Measurements from ENCODE around the gene PPP4R2. TPM values are rescaled to one million over a fixed set of nuclear protein-coding genes. Genes with fewer than 3 reads are reported as not detected.

The PPP4R2 gene
- polyA plus RNA-seq, 1 experiment, result 48.7 TPM

DNA sequence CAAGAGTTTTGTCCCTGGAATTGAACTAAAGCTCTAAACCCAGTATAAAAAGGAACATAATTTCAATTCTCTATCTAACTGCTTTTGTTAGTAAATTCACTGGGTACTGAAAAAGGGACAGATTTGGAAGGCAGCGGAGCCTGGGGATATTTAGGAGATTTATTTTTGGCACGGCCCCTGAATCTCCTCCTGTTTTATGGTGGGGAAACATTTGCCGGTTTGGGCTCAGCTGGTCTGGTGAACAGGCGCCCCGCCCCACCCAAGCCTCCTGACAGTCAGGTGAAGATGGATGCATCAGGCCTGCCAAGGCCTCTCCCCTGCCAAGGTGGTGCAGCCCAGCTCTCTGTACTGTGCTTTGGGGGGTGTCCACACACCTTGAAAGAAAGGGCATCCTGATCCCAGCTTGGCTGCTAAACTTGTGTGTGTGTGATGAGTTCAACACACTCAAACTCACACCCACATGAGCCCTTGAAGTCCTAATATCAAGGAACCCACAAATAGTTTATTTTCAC is 111.1 kb downstream of the PPP4R2 start:
- CTCF ChIA-PET, result no interaction called here
- TF ChIP-seq, protein P1, sequence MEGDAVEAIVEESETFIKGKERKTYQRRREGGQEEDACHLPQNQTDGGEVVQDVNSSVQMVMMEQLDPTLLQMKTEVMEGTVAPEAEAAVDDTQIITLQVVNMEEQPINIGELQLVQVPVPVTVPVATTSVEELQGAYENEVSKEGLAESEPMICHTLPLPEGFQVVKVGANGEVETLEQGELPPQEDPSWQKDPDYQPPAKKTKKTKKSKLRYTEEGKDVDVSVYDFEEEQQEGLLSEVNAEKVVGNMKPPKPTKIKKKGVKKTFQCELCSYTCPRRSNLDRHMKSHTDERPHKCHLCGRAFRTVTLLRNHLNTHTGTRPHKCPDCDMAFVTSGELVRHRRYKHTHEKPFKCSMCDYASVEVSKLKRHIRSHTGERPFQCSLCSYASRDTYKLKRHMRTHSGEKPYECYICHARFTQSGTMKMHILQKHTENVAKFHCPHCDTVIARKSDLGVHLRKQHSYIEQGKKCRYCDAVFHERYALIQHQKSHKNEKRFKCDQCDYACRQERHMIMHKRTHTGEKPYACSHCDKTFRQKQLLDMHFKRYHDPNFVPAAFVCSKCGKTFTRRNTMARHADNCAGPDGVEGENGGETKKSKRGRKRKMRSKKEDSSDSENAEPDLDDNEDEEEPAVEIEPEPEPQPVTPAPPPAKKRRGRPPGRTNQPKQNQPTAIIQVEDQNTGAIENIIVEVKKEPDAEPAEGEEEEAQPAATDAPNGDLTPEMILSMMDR (IDR thresholded peaks at IDR 0.05; ENCODE audit: low read depth, low read length), result no peak

DNA sequence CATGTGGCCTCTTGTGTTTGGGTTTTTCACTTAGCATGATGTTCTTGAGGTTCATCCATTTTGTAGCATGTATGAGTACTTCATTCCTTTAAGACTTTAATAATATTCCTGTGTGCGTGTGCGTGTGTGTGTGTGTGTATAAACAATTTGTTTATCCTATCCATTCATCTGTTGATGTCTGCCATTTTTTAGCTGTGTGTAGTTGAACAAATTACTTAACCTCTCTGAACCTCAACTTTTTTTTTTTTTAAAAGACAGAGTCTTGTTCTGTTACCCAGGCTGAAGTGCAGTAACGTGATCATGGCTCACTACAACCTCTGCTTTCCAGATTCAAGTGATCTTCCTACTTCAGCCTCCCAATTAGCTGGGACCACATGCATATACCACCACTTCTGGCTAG is 112.1 kb downstream of the PPP4R2 start:
- Histone ChIP-seq H3K27ac (ENCODE audit: low read depth, low read length) (no peak overlapping the region), H3K9me3 (ENCODE audit: control insufficient read depth, insufficient read depth, low read length) (peaks cover 2% of the 10 kb centered on the region; the same call in 1 of the 2 replicates), H3K4me3 (ENCODE audit: low read depth, low read length) (no peak overlapping the region), H3K27me3 (ENCODE audit: control insufficient read depth, insufficient read depth, low read length) (peaks cover 2% of the 10 kb centered on the region)
- CTCF ChIA-PET, result interaction anchor here (1.0 kb wide), 1 partner anchor 9 kb away, joined by 3 read pairs; no protein-coding TSS in a partner anchor
- TF ChIP-seq, protein P1 (IDR thresholded peaks at IDR 0.05; ENCODE audit: low read depth, low read length), result no peak
- POLR2A ChIA-PET, result interaction anchor here (0.5 kb wide), 1 partner anchor 202 kb away, joined by 4 read pairs; no protein-coding TSS in a partner anchor
- no peak for DNase-seq (ENCODE audit: low read depth, low spot score)

More for the DNA sequence above, 111.1 kb downstream of the PPP4R2 start:
- H3K27me3 ChIP-seq (ENCODE audit: control insufficient read depth, insufficient read depth, low read length), result peaks cover 3% of the 10 kb centered on the region
- H3K4me3 ChIP-seq (ENCODE audit: low read depth, low read length), result no peak overlapping the region
- H3K27ac ChIP-seq (ENCODE audit: low read depth, low read length), result no peak overlapping the region
- DNase-seq (ENCODE audit: low read depth, low spot score), result no peak
- POLR2A ChIA-PET, result no interaction called here
- peaks cover 2% of the 10 kb centered on the region; the same call in 1 of the 2 replicates for H3K9me3 ChIP-seq (ENCODE audit: control insufficient read depth, insufficient read depth, low read length)

DNA sequence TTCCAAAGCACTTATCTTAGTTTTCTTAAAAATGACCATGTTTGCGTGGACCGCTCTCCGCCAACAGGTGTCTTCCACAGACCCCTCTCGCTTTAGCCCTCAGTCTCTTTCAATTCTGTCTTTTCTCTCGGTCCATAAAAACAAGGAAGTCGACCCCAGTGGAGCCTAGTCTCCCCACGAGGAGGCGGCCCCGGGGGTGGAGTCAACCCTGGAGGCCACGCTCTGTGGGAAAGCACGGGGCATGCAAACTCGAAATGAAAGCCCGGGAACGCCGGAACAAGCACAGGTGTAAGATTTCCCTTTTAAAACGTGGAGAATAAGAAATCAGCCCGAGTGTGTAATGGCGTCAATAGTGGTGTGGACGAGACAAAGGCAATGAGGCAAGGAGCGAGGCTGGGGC is 113.9 kb downstream of the PPP4R2 start:
- Histone ChIP-seq H3K27me3 (ENCODE audit: control insufficient read depth, insufficient read depth, low read length) (peaks cover 2% of the 10 kb centered on the region), H3K4me3 (ENCODE audit: low read depth, low read length) (no peak overlapping the region), H3K9me3 (ENCODE audit: control insufficient read depth, insufficient read depth, low read length) (peaks cover 2% of the 10 kb centered on the region; the same call in 1 of the 2 replicates), H3K27ac (ENCODE audit: low read depth, low read length) (no peak overlapping the region)
- ChIA-PET POLR2A (no interaction called here), CTCF (no interaction called here)
- TF ChIP-seq, protein P1 (IDR thresholded peaks at IDR 0.05; ENCODE audit: low read depth, low read length), result no peak
- no peak for DNase-seq (ENCODE audit: low read depth, low spot score)

DNA sequence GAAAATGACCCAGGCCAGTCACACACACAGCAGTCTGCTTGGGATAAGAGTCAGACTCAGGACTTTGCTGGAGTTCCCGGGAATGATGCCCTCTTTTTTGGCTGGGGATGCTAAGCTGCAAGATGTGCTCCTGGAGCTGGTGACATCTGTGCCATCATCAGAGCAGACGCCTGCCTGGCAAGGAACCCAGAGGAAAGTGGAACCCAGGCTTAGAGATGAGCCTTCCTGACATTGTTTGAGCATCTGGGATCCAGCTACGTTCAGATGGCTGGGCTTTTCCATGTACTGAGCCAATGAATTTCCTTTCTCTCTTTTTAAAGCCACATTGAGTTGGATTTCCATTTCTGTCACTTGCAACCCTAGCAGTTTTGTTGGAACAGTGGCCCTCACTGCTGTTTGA is 118.1 kb downstream of the PPP4R2 start:
- Histone ChIP-seq H3K27ac (ENCODE audit: low read depth, low read length) (no peak overlapping the region), H3K27me3 (ENCODE audit: control insufficient read depth, insufficient read depth, low read length) (peaks cover 3% of the 10 kb centered on the region), H3K4me3 (ENCODE audit: low read depth, low read length) (no peak overlapping the region), H3K9me3 (ENCODE audit: control insufficient read depth, insufficient read depth, low read length) (peaks cover 2% of the 10 kb centered on the region; the same call in 1 of the 2 replicates)
- no peak for DNase-seq (ENCODE audit: low read depth, low spot score)
- CTCF ChIA-PET, result interaction anchor here (1.1 kb wide), 1 partner anchor 29 kb away, joined by 4 read pairs; no protein-coding TSS in a partner anchor
- POLR2A ChIA-PET, result no interaction called here
- TF ChIP-seq, protein P1 (IDR thresholded peaks at IDR 0.05; ENCODE audit: low read depth, low read length), result no peak

DNA sequence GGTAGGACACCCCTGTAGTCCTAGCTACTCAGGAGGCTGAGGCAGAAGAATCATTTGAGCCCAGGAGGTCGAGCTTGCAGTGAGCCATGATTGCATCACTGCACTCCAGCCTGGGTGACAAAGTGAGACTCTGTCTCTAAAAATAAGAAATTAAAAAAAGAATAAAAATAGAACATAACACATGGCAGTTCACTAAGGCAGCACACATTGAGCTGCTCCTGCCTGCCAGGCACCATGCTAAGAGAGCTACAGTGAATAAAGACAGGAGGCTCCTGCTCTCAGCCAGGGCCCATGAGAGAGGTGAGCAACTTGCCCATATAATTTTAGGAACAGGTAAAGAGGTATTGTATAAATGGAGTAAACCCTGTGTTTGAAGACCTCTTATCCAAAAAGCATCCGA is 119.2 kb downstream of the PPP4R2 start:
- H3K9me3 ChIP-seq (ENCODE audit: control insufficient read depth, insufficient read depth, low read length), result no peaks in the 10 kb centered on the region
- ChIA-PET POLR2A (no interaction called here), CTCF (no interaction called here)
- no peak overlapping the region for H3K4me3 ChIP-seq (ENCODE audit: low read depth, low read length)
- DNase-seq (ENCODE audit: low read depth, low spot score), result no peak
- H3K27ac ChIP-seq (ENCODE audit: low read depth, low read length), result no peak overlapping the region
- TF ChIP-seq, protein P1 (IDR thresholded peaks at IDR 0.05; ENCODE audit: low read depth, low read length), result no peak
- peaks cover 3% of the 10 kb centered on the region for H3K27me3 ChIP-seq (ENCODE audit: control insufficient read depth, insufficient read depth, low read length)

Small RNA genes within 50 kb of the gene (small RNA-seq; reads per million reads assigned to genes)
- gene RNU2-64P (ENCODE audit: insufficient read length, low read depth), result not detected
- gene RNU6-557P (ENCODE audit: insufficient read length, low read depth), result not detected
- gene RNU7-19P (ENCODE audit: insufficient read length, low read depth), result 1.6 reads per million

Other genes starting within 250 kb of the PPP4R2 start
- 14.1 and 16.6 TPM in 2 replicates for gene SHQ1, start 148.4 kb upstream of the PPP4R2 start, polyA plus RNA-seq (2011; rRNA removed)
- 36.0 and 42.5 TPM in 2 replicates for gene GXYLT2, start 108.8 kb upstream of the PPP4R2 start, polyA plus RNA-seq (2011; rRNA removed)
- 2.1 and 3.2 TPM in 2 replicates for gene EBLN2, start 64.8 kb downstream of the PPP4R2 start, polyA plus RNA-seq (2011; rRNA removed)